H1 (cell line): ENCODE measurements around the gene ARID5B. TPM values are rescaled to one million over a fixed set of nuclear protein-coding genes. Genes with fewer than 3 reads are reported as not detected.

Experiments
- CTCF ChIA-PET: fragments of 300-600 bp; sonication (Branson Sonifier 250); formaldehyde crosslinking; loops from one replicate; lab custom pipeline; 2021; ENCODE audit not compliant: partially characterized antibody; lab: Charles Lee
- POLR2A ChIA-PET: fragments of 300-600 bp; sonication (Branson Sonifier 250); formaldehyde crosslinking; loops from one replicate; lab custom pipeline; 2021; ENCODE audit warnings: inconsistent platforms; ENCODE audit not compliant: partially characterized antibody; lab: Charles Lee
- DNase-seq, 2 experiments: peaks; one replicate each; pipeline versions ENCODE4 v3.0.0 to v3.0.0-alpha.2; 2010 to 2022; ENCODE audit warnings: low spot score in 2 of 2, low read depth in 1 of 2, mixed read lengths in 1 of 2
- FAIRE-seq: peaks from 2 replicates; lab custom pipeline; 2011; peaks lifted over from hg19 to GRCh38; lab: Jason Lieb, UNC
- H2AFZ ChIP-seq: 2 replicates; pipeline ENCODE4 v1.8.1; 2012; ENCODE audit warnings: low read length, inconsistent platforms
- H2AK5ac ChIP-seq: 2 replicates; pipeline ENCODE4 v1.6.1; 2013; ENCODE audit warnings: low read depth, low read length
- H2BK120ac ChIP-seq: replicated peaks from 2 replicates; pipeline ENCODE3; 2013; ENCODE audit warnings: low read depth, low read length, inconsistent platforms
- H2BK12ac ChIP-seq: 2 replicates; pipeline ENCODE4 v1.6.1; 2013; ENCODE audit warnings: low read depth, low read length
- H2BK15ac ChIP-seq: 2 replicates; pipeline ENCODE4 v1.6.1; 2013; ENCODE audit warnings: low read length
- H2BK20ac ChIP-seq: 2 replicates; pipeline ENCODE4 v1.6.1; 2013; ENCODE audit warnings: low read length
- H2BK5ac ChIP-seq: 2 replicates; pipeline ENCODE4 v1.6.1; 2013; ENCODE audit warnings: low read depth, low read length
- H3K14ac ChIP-seq: 2 replicates; pipeline ENCODE4 v1.6.1; 2013; ENCODE audit warnings: inconsistent platforms; ENCODE audit not compliant: insufficient read length
- H3K18ac ChIP-seq: 2 replicates; pipeline ENCODE4 v1.6.1; 2013; ENCODE audit warnings: low read length; ENCODE audit errors: extremely low read depth
- H3K23ac ChIP-seq: 2 replicates; pipeline ENCODE4 v1.6.1; 2013; ENCODE audit warnings: inconsistent platforms; ENCODE audit not compliant: insufficient read length
- H3K23me2 ChIP-seq: 2 replicates; pipeline ENCODE4 v1.6.1; 2013; ENCODE audit warnings: low read depth, low read length
- H3K27ac ChIP-seq: 2 replicates; pipeline ENCODE4 v1.6.1; 2011; ENCODE audit warnings: low read depth, low read length, inconsistent platforms
- H3K27me3 ChIP-seq, 4 experiments: replicated peaks in 1 of 4; 1 replicate in 1 of 4; 2 replicates in 3 of 4; pipeline versions ENCODE4 v1.6.1 to v1.8.1; 2011 to 2013; ENCODE audit warnings: low read length in 3 of 4, mild to moderate bottlenecking in 3 of 4, inconsistent platforms in 2 of 4, mixed read lengths in 2 of 4, moderate library complexity in 1 of 4; ENCODE audit not compliant: control insufficient read depth in 3 of 4, insufficient read depth in 3 of 4; ENCODE audit errors: extremely low read depth in 1 of 4
- H3K36me3 ChIP-seq, 4 experiments: 2 replicates each; pipeline versions ENCODE4 v1.6.1 to v1.8.1; 2011 to 2013; ENCODE audit warnings: mild to moderate bottlenecking in 4 of 4, low read length in 3 of 4, moderate library complexity in 2 of 4, control low read depth in 1 of 4, inconsistent platforms in 1 of 4; ENCODE audit not compliant: insufficient read depth in 4 of 4, control insufficient read depth in 2 of 4
- H3K4ac ChIP-seq: replicated peaks from 2 replicates; pipeline ENCODE3; 2013; ENCODE audit warnings: low read length, low read depth, mixed read lengths, inconsistent platforms; ENCODE audit not compliant: insufficient read length
- H3K4me1 ChIP-seq, 4 experiments: replicated peaks in 1 of 4; 1 replicate in 1 of 4; 2 replicates in 3 of 4; pipeline versions ENCODE4 v1.6.1 to v1.8.1; 2011 to 2013; ENCODE audit warnings: low read length in 3 of 4, inconsistent platforms in 2 of 4, mixed read lengths in 1 of 4; ENCODE audit not compliant: insufficient read depth in 4 of 4, control insufficient read depth in 3 of 4
- H3K4me2 ChIP-seq, 2 experiments: 2 replicates each; pipeline versions ENCODE4 v1.6.1 to v1.8.1; 2011 to 2013; ENCODE audit warnings: low read depth in 2 of 2, low read length in 2 of 2, control low read depth in 1 of 2, inconsistent platforms in 1 of 2, mild to moderate bottlenecking in 1 of 2; ENCODE audit not compliant: insufficient read depth in 1 of 2
- H3K4me3 ChIP-seq, 4 experiments: fragments of 200-600, 300-600 bp in 1 of 4; sonication (generic), shearing (Covaris generic), sonication (Bioruptor Twin) in 1 of 4; 2 replicates each; pipeline versions ENCODE4 v1.5.1 to v1.8.1; 2011 to 2016; ENCODE audit warnings: low read length in 4 of 4, low read depth in 3 of 4, control low read depth in 2 of 4, inconsistent platforms in 2 of 4, mild to moderate bottlenecking in 2 of 4, mixed read lengths in 1 of 4, moderate library complexity in 1 of 4; ENCODE audit not compliant: insufficient read depth in 2 of 4; ENCODE audit errors: extremely low read depth in 1 of 4
- H3K56ac ChIP-seq: replicated peaks from 2 replicates; pipeline ENCODE3; 2013; ENCODE audit warnings: low read depth, mild to moderate bottlenecking, mixed read lengths, low read length, inconsistent platforms; ENCODE audit not compliant: insufficient read length
- H3K79me1 ChIP-seq: 2 replicates; pipeline ENCODE4 v1.6.1; 2013; ENCODE audit warnings: low read depth, low read length, control low read depth
- H3K79me2 ChIP-seq, 2 experiments: 2 replicates each; pipeline versions ENCODE4 v1.6.1 to v1.8.1; 2012 to 2013; ENCODE audit warnings: low read length in 2 of 2, mild to moderate bottlenecking in 2 of 2, inconsistent platforms in 1 of 2; ENCODE audit not compliant: insufficient read depth in 2 of 2, control insufficient read depth in 1 of 2
- H3K9ac ChIP-seq, 4 experiments: replicated peaks in 1 of 4; 1 replicate in 1 of 4; 2 replicates in 3 of 4; pipeline versions ENCODE4 v1.6.1 to v1.8.1; 2011 to 2013; ENCODE audit warnings: low read depth in 3 of 4, low read length in 3 of 4, control low read depth in 2 of 4, mild to moderate bottlenecking in 2 of 4, moderate library complexity in 2 of 4, inconsistent platforms in 1 of 4; ENCODE audit errors: extremely low read depth in 1 of 4
- H3K9me3 ChIP-seq, 2 experiments: 2 replicates each; pipeline versions ENCODE4 v1.6.1 to v1.8.1; 2012 to 2013; ENCODE audit warnings: mild to moderate bottlenecking in 2 of 2, moderate library complexity in 2 of 2, control low read depth in 1 of 2, inconsistent platforms in 1 of 2, low read depth in 1 of 2, low read length in 1 of 2, mixed read lengths in 1 of 2; ENCODE audit not compliant: insufficient read depth in 2 of 2
- H4K20me1 ChIP-seq, 2 experiments: replicated peaks in 1 of 2; 2 replicates each; pipeline versions ENCODE3 to v1.8.1; 2011 to 2013; ENCODE audit warnings: inconsistent platforms in 2 of 2, low read length in 2 of 2, mild to moderate bottlenecking in 1 of 2; ENCODE audit not compliant: insufficient read depth in 2 of 2, control insufficient read depth in 1 of 2
- H4K5ac ChIP-seq: 2 replicates; pipeline ENCODE4 v1.6.1; 2013; ENCODE audit warnings: low read length, low read depth, mixed read lengths, inconsistent platforms; ENCODE audit not compliant: insufficient read length
- H4K8ac ChIP-seq: 2 replicates; pipeline ENCODE4 v1.8.0; 2013; ENCODE audit warnings: mild to moderate bottlenecking, moderate library complexity, low read length, inconsistent platforms; ENCODE audit not compliant: insufficient read depth; ENCODE audit errors: extremely low read depth
- H4K91ac ChIP-seq: replicated peaks from 2 replicates; pipeline ENCODE3; 2013; ENCODE audit warnings: low read length, mixed read lengths, inconsistent platforms; ENCODE audit not compliant: insufficient read length
- BACH1 ChIP-seq: IDR thresholded peaks from 2 replicates; pipeline ENCODE4 v1.6.1; 2012; ENCODE audit warnings: low read length, improper control_type of control experiment
- EZH2 ChIP-seq: fragments of 200-600 bp; sonication (generic); IDR thresholded peaks from 2 replicates; pipeline ENCODE4 v1.7.1; 2012; ENCODE audit warnings: low read depth, mild to moderate bottlenecking, moderate library complexity, low read length, inconsistent platforms; ENCODE audit not compliant: severe bottlenecking
- GABPA ChIP-seq: IDR thresholded peaks from 2 replicates; pipeline ENCODE4 v1.6.1; 2011; ENCODE audit warnings: mild to moderate bottlenecking, low read length, moderate library complexity, borderline replicate concordance; ENCODE audit not compliant: insufficient read depth
- HDAC2 ChIP-seq, 2 experiments: fragments of 300-600 bp in 1 of 2; sonication (generic) in 1 of 2; IDR thresholded peaks; 2 replicates each; pipeline ENCODE4 v1.6.1; 2011 to 2012; ENCODE audit warnings: low read depth in 2 of 2, low read length in 2 of 2, mild to moderate bottlenecking in 2 of 2, moderate library complexity in 2 of 2, borderline replicate concordance in 1 of 2, inconsistent platforms in 1 of 2
- JUND ChIP-seq: IDR thresholded peaks from 2 replicates; pipeline ENCODE4 v1.6.1; 2011; ENCODE audit warnings: mild to moderate bottlenecking, improper control_type of control experiment, low read length
- KDM5A ChIP-seq: fragments of 200-600 bp; IDR thresholded peaks from 2 replicates; pipeline ENCODE4 v1.7.1; 2012; ENCODE audit warnings: mild to moderate bottlenecking, low read length, inconsistent platforms, mixed read lengths
- MAFK ChIP-seq: IDR thresholded peaks from 2 replicates; pipeline ENCODE4 v1.6.1; 2012; ENCODE audit warnings: low read depth, mild to moderate bottlenecking, improper control_type of control experiment, low read length
- NANOG ChIP-seq: IDR thresholded peaks from 2 replicates; pipeline ENCODE4 v1.6.1; 2011; ENCODE audit warnings: low read length, low read depth, mild to moderate bottlenecking, inconsistent platforms; ENCODE audit not compliant: insufficient read depth, poor library complexity, severe bottlenecking
- NRF1 ChIP-seq: IDR thresholded peaks from 2 replicates; pipeline ENCODE4 v1.6.1; 2011; ENCODE audit warnings: mild to moderate bottlenecking, low read depth, low read length, improper control_type of control experiment
- RNF2 ChIP-seq: fragments of 200-900, 300-1000 bp; sonication (generic); IDR thresholded peaks from 2 replicates; pipeline ENCODE4 v1.7.1; 2016; ENCODE audit warnings: borderline replicate concordance, low read depth, mild to moderate bottlenecking, antibody characterized with exemption, low read length; ENCODE audit not compliant: poor library complexity, severe bottlenecking; ENCODE audit errors: missing control alignments
- RXRA ChIP-seq: IDR thresholded peaks from 2 replicates; pipeline ENCODE4 v1.6.1; 2011; ENCODE audit warnings: low read depth, mild to moderate bottlenecking, low read length, moderate library complexity; ENCODE audit not compliant: insufficient read depth
- TAF7 ChIP-seq: optimal IDR thresholded peaks from 2 replicates; pipeline ENCODE3; 2011; ENCODE audit warnings: low read depth, mild to moderate bottlenecking, inconsistent platforms, low read length, moderate library complexity, borderline replicate concordance
- TBP ChIP-seq: IDR thresholded peaks from 2 replicates; pipeline ENCODE4 v1.6.1; 2011; ENCODE audit warnings: low read depth, low read length, improper control_type of control experiment
- TEAD4 ChIP-seq: IDR thresholded peaks from 2 replicates; pipeline ENCODE4 v1.6.1; 2012; ENCODE audit warnings: low read depth, low read length, inconsistent platforms, mixed read lengths
- WGBS, 2 experiments: shearing (Covaris generic) in 1 of 2; methylation state at CpG; one replicate each; pipeline versions ENCODE4 v1.1.6 to v1.1.7; 2013 to 2015; ENCODE audit warnings: low lambda C conversion rate in 2 of 2, mixed read lengths in 2 of 2, inconsistent platforms in 1 of 2, low coverage in 1 of 2, missing lambda C conversion rate in 1 of 2; ENCODE audit not compliant: insufficient replicate concordance in 2 of 2, insufficient coverage in 1 of 2, insufficient read length in 1 of 2; ENCODE audit errors: extremely low coverage in 1 of 2, missing lambda C conversion rate in 1 of 2; 5-methylcytosine and 5-hydroxymethylcytosine counted together
- polyA plus RNA-seq, 7 experiments: library from polyadenylated mRNA; depleted of rRNA in 3 of 7; stranded (reverse) in 5 of 7; unstranded in 2 of 7; fragments of >200 nt in 5 of 7; fragments of 200-250 nt in 2 of 7; gene quantifications; 1 replicate in 5 of 7; 2 replicates in 1 of 7; 4 replicates in 1 of 7; pipeline versions ENCODE4 v1.2.1 to v1.2.3, GENCODE V29; 2011 to 2013; ENCODE audit warnings: missing spikeins in 2 of 7, mixed read lengths in 2 of 7
- total RNA-seq: library from RNA; stranded (reverse); fragmentation: NEBNext Ultra II Directional; extraction: Animal tissue kit (Norgen Biotek cat#: 25700); gene quantifications from 2 replicates; pipeline ENCODE4 v1.2.1, GENCODE V29; 2021

The ARID5B gene
- total and polyA plus RNA-seq, 2 of the 8 experiments (the other 6 are each of a cell fraction or from before 2014, with no cell fraction given), result 0.21 to 1.1 TPM

- Histone ChIP-seq H3K4me2 (no peak overlapping the region), H2AK5ac (no peak overlapping the region), H3K27me3 (no peaks in the 10 kb centered on the region), H3K36me3 (no peaks in the 10 kb centered on the region), H2BK20ac (no peak overlapping the region), H3K79me1 (no peaks in the 10 kb centered on the region), H4K8ac (no peak overlapping the region), H3K79me2 (no peaks in the 10 kb centered on the region), H2BK120ac (no peak overlapping the region), H2BK5ac (no peak overlapping the region), H2AFZ (no peak overlapping the region; the same call in 1 of the 2 replicates), H3K9ac (no peak overlapping the region), H4K5ac (no peak overlapping the region), H3K56ac (no peak overlapping the region), H3K23me2 (no peaks in the 10 kb centered on the region), H3K4me1 (peaks cover 0 to 7% (median 5%) of the 10 kb centered on the region in 4 experiments; a peak in 4 of 7 replicates), H4K20me1 (no peaks in the 10 kb centered on the region), H4K91ac (no peak overlapping the region), H3K4me3 (no peak overlapping the region), H3K23ac (no peak overlapping the region), H3K9me3 (no peaks in the 10 kb centered on the region), H3K18ac (no peak overlapping the region), H3K4ac (no peak overlapping the region), H2BK15ac (no peak overlapping the region), H2BK12ac (no peak overlapping the region), H3K27ac (no peak overlapping the region), H3K14ac (no peak overlapping the region)
- FAIRE-seq (no peak), DNase-seq (no peak)
- CTCF ChIA-PET, result interaction anchor here (1.0 to 1.5 kb wide), 3 partner anchors 12 to 280 kb away, joined by 3 to 4 read pairs (median 4); no protein-coding TSS in a partner anchor
- POLR2A ChIA-PET, result no interaction called here
- WGBS, 2 experiments, result 95% methylated on average over 2 of the region's 2 CpGs; no CpG with 5 or more reads in 1 of the 2 experiments
- no peak for TF ChIP-seq GABPA
- TF ChIP-seq TEAD4, result no peak
- no peak for TF ChIP-seq HDAC2 (IDR thresholded peaks at IDR 0.05; ENCODE audit: borderline replicate concordance in 1 of 2, low read depth in 2 of 2, low read length in 2 of 2)
- TF ChIP-seq NANOG, result no peak
- TF ChIP-seq KDM5A, result no peak
- TF ChIP-seq TBP, result no peak
- TF ChIP-seq MAFK, result no peak
- TF ChIP-seq NRF1, result no peak
- TF ChIP-seq EZH2, result no peak
- no peak for TF ChIP-seq TAF7
- no peak for TF ChIP-seq BACH1
- no peak for TF ChIP-seq RNF2
- no peak for TF ChIP-seq JUND
- TF ChIP-seq RXRA, result no peak
Measured at GRCh38 chr10:62031507-62031906, 130.0 kb downstream of the ARID5B start.
